Osteoblast (primary cell): Measurements from ENCODE around the gene CFAP74. TPM values are rescaled to one million over a fixed set of nuclear protein-coding genes. Genes with fewer than 3 reads are reported as not detected.

Source experiments
- DNase-seq: peaks from one replicate; pipeline ENCODE4 v3.0.0; 2011; ENCODE audit warnings: low spot score, mixed read lengths; ENCODE audit not compliant: insufficient read length; ENCODE audit errors: missing footprints
- H2AFZ ChIP-seq: 2 replicates; pipeline ENCODE4 v1.6.0; 2011; ENCODE audit warnings: mild to moderate bottlenecking, low read length
- H3K27ac ChIP-seq: 2 replicates; pipeline ENCODE4 v1.5.1; 2011; ENCODE audit warnings: mild to moderate bottlenecking, low read depth, low read length, moderate library complexity
- H3K27me3 ChIP-seq: 2 replicates; pipeline ENCODE4 v1.6.0; 2012; ENCODE audit warnings: mild to moderate bottlenecking, control low read depth, inconsistent platforms, low read length, moderate library complexity; ENCODE audit not compliant: insufficient read depth
- H3K36me3 ChIP-seq: 2 replicates; pipeline ENCODE4 v1.5.1; 2011; ENCODE audit warnings: mild to moderate bottlenecking, low read length, control low read depth, moderate library complexity; ENCODE audit not compliant: insufficient read depth
- H3K4me1 ChIP-seq: 2 replicates; pipeline ENCODE4 v1.5.1; 2011; ENCODE audit warnings: mild to moderate bottlenecking, low read length, control low read depth, moderate library complexity; ENCODE audit not compliant: insufficient read depth
- H3K4me2 ChIP-seq: 2 replicates; pipeline ENCODE4 v1.6.0; 2011; ENCODE audit warnings: mild to moderate bottlenecking, low read length; ENCODE audit not compliant: insufficient read depth
- H3K4me3 ChIP-seq: fragments of 200-600 bp; sonication (generic); 3 replicates; pipeline ENCODE4 v1.5.1; 2012; ENCODE audit warnings: mild to moderate bottlenecking, low read length, inconsistent platforms; ENCODE audit not compliant: insufficient read depth
- H3K79me2 ChIP-seq: 2 replicates; pipeline ENCODE4 v1.6.0; 2012; ENCODE audit warnings: mild to moderate bottlenecking, low read length, control low read depth, inconsistent platforms; ENCODE audit not compliant: insufficient read depth
- H3K9me3 ChIP-seq: 2 replicates; pipeline ENCODE4 v1.5.1; 2011; ENCODE audit warnings: low read depth, low read length, control low read depth
- H4K20me1 ChIP-seq: 2 replicates; pipeline ENCODE4 v1.6.0; 2012; ENCODE audit warnings: mild to moderate bottlenecking, low read length, control low read depth; ENCODE audit not compliant: insufficient read depth
- total RNA-seq: library from RNA; depleted of rRNA; stranded (reverse); fragments of >200 nt; gene quantifications from 2 replicates; pipeline ENCODE4 v1.2.3, GENCODE V29; 2012
- TF ChIP-seq, protein P1 (sequence below): IDR thresholded peaks from 2 replicates; pipeline ENCODE4 v1.5.1; 2011; ENCODE audit warnings: mild to moderate bottlenecking, low read depth, low read length, moderate library complexity; ENCODE audit errors: extremely low read depth

Gene CFAP74
- total RNA-seq, 1 donor: not detected

DNA sequence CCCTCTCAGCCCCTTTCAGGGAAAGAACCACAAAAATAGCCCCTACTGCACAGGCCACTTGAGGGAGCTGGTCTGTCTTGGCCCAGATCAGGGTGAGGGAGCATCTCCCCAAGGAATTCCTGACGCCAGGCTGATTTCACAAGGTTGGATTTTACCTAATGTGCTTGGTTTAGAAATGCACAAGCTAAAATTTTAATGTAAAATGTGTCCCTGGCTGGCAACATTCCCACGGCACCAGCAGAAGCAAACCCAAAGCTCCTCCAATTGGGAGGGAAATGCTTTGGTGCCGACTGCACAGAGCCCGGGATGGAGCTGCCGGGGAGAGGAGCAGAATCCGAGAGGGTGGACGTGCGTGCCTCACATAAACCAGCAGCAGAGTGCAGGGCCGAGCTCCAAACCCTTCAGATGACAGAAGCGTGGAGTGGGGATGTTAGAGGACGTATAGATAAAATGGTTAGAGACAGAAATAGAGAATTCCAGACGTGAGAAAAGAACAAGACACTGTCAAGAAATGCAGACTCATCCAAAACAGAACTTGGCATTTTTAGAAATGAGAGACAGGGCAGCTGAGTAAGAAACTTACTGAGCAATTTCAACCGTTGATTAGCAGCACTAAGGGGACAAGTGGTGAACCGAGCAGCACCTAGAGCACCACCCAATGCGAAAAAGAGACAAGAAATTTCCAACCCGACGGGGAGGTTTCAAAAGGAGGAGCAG is 42.9 kb downstream of the CFAP74 start:
- no peak overlapping the region for H3K27ac ChIP-seq
- no peak for DNase-seq
- H3K4me2 ChIP-seq: no peak overlapping the region
- no peaks in the 10 kb centered on the region for H3K79me2 ChIP-seq
- TF ChIP-seq, protein P1, sequence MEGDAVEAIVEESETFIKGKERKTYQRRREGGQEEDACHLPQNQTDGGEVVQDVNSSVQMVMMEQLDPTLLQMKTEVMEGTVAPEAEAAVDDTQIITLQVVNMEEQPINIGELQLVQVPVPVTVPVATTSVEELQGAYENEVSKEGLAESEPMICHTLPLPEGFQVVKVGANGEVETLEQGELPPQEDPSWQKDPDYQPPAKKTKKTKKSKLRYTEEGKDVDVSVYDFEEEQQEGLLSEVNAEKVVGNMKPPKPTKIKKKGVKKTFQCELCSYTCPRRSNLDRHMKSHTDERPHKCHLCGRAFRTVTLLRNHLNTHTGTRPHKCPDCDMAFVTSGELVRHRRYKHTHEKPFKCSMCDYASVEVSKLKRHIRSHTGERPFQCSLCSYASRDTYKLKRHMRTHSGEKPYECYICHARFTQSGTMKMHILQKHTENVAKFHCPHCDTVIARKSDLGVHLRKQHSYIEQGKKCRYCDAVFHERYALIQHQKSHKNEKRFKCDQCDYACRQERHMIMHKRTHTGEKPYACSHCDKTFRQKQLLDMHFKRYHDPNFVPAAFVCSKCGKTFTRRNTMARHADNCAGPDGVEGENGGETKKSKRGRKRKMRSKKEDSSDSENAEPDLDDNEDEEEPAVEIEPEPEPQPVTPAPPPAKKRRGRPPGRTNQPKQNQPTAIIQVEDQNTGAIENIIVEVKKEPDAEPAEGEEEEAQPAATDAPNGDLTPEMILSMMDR: no peak
- no peak overlapping the region for H3K4me3 ChIP-seq
- H3K36me3 ChIP-seq: no peaks in the 10 kb centered on the region
- H2AFZ ChIP-seq: no peak overlapping the region
- no peaks in the 10 kb centered on the region for H3K4me1 ChIP-seq
- peaks cover 15% of the 10 kb centered on the region for H3K27me3 ChIP-seq
- H3K9me3 ChIP-seq: no peaks in the 10 kb centered on the region
- no peaks in the 10 kb centered on the region for H4K20me1 ChIP-seq

DNA sequence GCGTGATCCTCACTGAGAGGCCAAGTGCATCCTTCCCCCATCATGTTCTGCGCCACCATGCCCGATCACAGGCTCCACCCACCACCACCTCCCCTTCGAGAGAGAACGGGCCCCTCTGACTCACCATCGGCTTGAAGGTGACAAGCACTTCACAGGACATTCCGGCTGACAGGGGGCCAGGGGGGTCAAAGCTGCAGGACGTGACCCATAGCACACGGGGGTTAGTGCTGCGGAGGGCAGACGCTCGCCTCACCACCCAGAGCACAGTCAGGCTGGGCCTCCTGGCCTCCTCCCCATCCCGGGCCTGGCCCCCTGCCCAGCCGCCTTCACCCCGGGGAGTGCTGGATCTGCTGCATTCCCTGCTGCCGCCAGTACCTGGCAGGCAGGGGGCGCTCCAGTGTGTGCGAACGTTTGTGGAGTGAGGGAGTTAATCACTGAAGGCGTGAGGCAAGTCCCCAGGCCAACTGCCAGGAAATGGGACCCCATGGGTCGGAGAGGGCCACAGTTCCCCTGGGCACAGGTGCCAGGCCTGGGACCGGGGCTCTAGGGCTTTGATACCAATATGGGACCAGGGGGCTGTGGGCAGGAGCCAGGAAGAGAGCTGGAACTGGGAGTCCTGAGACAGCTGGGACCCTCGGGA is 43.6 kb downstream of the CFAP74 start:
- TF ChIP-seq, protein P1: peak; percentile 67
- Histone ChIP-seq H3K36me3 (no peaks in the 10 kb centered on the region), H3K27me3 (peaks cover 15% of the 10 kb centered on the region), H2AFZ (no peak overlapping the region), H3K4me2 (no peak overlapping the region), H3K4me1 (no peaks in the 10 kb centered on the region), H3K27ac (no peak overlapping the region), H4K20me1 (no peaks in the 10 kb centered on the region), H3K9me3 (no peaks in the 10 kb centered on the region), H3K4me3 (no peak overlapping the region), H3K79me2 (no peaks in the 10 kb centered on the region)
- peak; percentile 98 for DNase-seq

DNA sequence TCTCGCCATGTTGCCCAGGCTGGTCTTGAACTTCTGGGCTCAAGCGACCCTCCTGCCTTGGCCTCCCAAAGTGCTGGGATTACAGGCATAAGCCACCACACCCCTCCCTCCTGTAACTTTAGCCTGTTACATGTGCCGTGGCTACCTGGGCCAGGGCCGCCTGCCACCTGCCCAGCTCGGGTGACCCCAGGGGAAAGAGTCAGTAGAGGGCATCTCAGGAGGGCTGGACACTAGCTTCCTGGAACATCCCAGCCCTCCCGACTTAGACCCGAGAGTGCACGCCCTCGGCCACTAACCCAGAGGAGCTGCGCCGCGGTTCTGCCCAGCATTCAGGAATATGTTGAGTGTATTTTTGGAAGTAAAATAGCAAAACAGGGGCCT is 44.1 kb downstream of the CFAP74 start:
- no peak overlapping the region for H3K27ac ChIP-seq
- H3K4me3 ChIP-seq: no peak overlapping the region
- TF ChIP-seq, protein P1: no peak
- H3K4me1 ChIP-seq: no peaks in the 10 kb centered on the region
- DNase-seq: no peak
- no peak overlapping the region for H2AFZ ChIP-seq
- H3K79me2 ChIP-seq: no peaks in the 10 kb centered on the region
- H3K4me2 ChIP-seq: no peak overlapping the region
- H3K9me3 ChIP-seq: no peaks in the 10 kb centered on the region
- no peaks in the 10 kb centered on the region for H3K36me3 ChIP-seq
- peaks cover 15% of the 10 kb centered on the region for H3K27me3 ChIP-seq
- H4K20me1 ChIP-seq: no peaks in the 10 kb centered on the region

DNA sequence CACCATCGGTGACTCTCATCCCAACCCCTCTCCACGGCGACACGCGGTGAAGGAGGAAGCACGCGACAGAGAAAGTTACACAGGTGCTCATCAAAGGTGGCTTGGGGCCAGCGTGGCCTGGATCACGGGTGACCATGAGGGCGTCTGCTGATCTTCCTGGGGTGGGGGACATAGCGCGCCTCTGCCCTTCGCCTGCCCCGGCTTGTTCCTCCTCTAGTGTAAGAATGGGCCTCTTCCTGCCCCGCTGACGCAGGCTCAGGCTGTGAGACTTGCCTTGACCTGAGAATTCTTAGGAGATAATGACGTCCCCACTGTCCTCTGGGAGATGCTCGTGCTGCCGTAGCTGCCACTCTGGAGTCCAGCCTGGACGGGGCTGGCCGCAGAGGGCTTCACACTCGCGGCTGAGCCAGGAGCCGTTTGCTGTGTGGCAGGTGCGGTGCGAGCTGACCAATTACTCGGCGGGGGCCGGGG is 45.5 kb downstream of the CFAP74 start:
- Histone ChIP-seq H2AFZ (no peak overlapping the region), H3K4me3 (no peak overlapping the region), H3K4me1 (no peaks in the 10 kb centered on the region), H3K4me2 (no peak overlapping the region), H3K27ac (no peak overlapping the region), H3K36me3 (no peaks in the 10 kb centered on the region), H3K9me3 (no peaks in the 10 kb centered on the region), H3K79me2 (no peaks in the 10 kb centered on the region), H3K27me3 (peaks cover 15% of the 10 kb centered on the region), H4K20me1 (no peaks in the 10 kb centered on the region)
- TF ChIP-seq, protein P1: no peak
- no peak for DNase-seq
